IMR-90 (cell line): ENCODE results near the gene S100A16. TPM values are rescaled to one million over a fixed set of nuclear protein-coding genes. Genes with fewer than 3 reads are reported as not detected.

ENCODE experiments used
- ATAC-seq: fragments of 200-7000 bp; cut with Tn5 transposase; 2 replicates; pipeline ENCODE4 v1.9.1; 2020; ENCODE audit warnings: low read depth, mild to moderate bottlenecking, moderate library complexity
- BruUV-seq: library from RNA; stranded (reverse); fragments of 400-500 nt; replicated peaks from 2 replicates; lab custom pipeline; 2021; lab: Mats Ljungman, UMichigan
- CTCF ChIA-PET: fragments of 300-600 bp; formaldehyde crosslinking; extraction: SDS; loops from one replicate; lab custom pipeline; 2021; ENCODE audit warnings: antibody characterized with exemption; lab: Yijun Ruan, JAX
- POLR2A ChIA-PET: fragments of 300-600 bp; sonication (Branson Sonifier 250); formaldehyde crosslinking; loops from one replicate; lab custom pipeline; 2022; ENCODE audit warnings: antibody characterized with exemption; ENCODE audit not compliant: unreplicated experiment; lab: Charles Lee
- DNase-seq: peaks from one replicate; pipeline ENCODE4 v3.0.0; 2013
- H2AFZ ChIP-seq: replicated peaks from 2 replicates; pipeline ENCODE3; 2013; ENCODE audit warnings: low read length, mild to moderate bottlenecking; ENCODE audit not compliant: poor library complexity
- H2AK5ac ChIP-seq: 2 replicates; pipeline ENCODE4 v1.6.1; 2013; ENCODE audit warnings: low read depth, low read length, inconsistent platforms
- H2AK9ac ChIP-seq: replicated peaks from 2 replicates; pipeline ENCODE3; 2013; ENCODE audit warnings: mild to moderate bottlenecking, low read depth, low read length, moderate library complexity; ENCODE audit not compliant: poor library complexity
- H2BK120ac ChIP-seq: 2 replicates; pipeline ENCODE4 v1.6.1; 2013; ENCODE audit warnings: low read depth, low read length, inconsistent platforms
- H2BK15ac ChIP-seq: 3 replicates; pipeline ENCODE4 v1.6.1; 2013; ENCODE audit warnings: low read depth, low read length, inconsistent platforms
- H2BK20ac ChIP-seq: 2 replicates; pipeline ENCODE4 v1.6.1; 2013; ENCODE audit warnings: low read depth, mild to moderate bottlenecking, inconsistent platforms, low read length, moderate library complexity
- H2BK5ac ChIP-seq: 2 replicates; pipeline ENCODE4 v1.6.1; 2013; ENCODE audit warnings: mild to moderate bottlenecking, low read depth, low read length, inconsistent platforms; ENCODE audit not compliant: poor library complexity, severe bottlenecking
- H3K14ac ChIP-seq: replicated peaks from 2 replicates; pipeline ENCODE4 v1.6.1; 2013; ENCODE audit warnings: low read depth, low read length, inconsistent platforms
- H3K18ac ChIP-seq: 2 replicates; pipeline ENCODE4 v1.6.1; 2013; ENCODE audit warnings: low read depth, low read length, control low read depth
- H3K23ac ChIP-seq: 2 replicates; pipeline ENCODE4 v1.6.1; 2013; ENCODE audit warnings: low read depth, low read length, inconsistent platforms
- H3K27ac ChIP-seq: 2 replicates; pipeline ENCODE4 v1.5.1; 2013; ENCODE audit warnings: mild to moderate bottlenecking, control low read depth, low read length; ENCODE audit not compliant: insufficient read depth
- H3K27me3 ChIP-seq: 2 replicates; pipeline ENCODE4 v1.6.1; 2013; ENCODE audit warnings: low read length; ENCODE audit not compliant: control insufficient read depth, insufficient read depth
- H3K36me3 ChIP-seq: 2 replicates; pipeline ENCODE4 v1.6.1; 2013; ENCODE audit warnings: low read length, mixed read lengths; ENCODE audit not compliant: control insufficient read depth, insufficient read depth
- H3K4ac ChIP-seq: 2 replicates; pipeline ENCODE4 v1.6.1; 2013; ENCODE audit warnings: low read depth, low read length, inconsistent platforms
- H3K4me1 ChIP-seq: 2 replicates; pipeline ENCODE4 v1.6.1; 2013; ENCODE audit warnings: low read length, mixed read lengths; ENCODE audit not compliant: control insufficient read depth, insufficient read depth
- H3K4me2 ChIP-seq: 2 replicates; pipeline ENCODE4 v1.6.1; 2013; ENCODE audit warnings: low read depth, mild to moderate bottlenecking, control low read depth, low read length, moderate library complexity
- H3K4me3 ChIP-seq: 2 replicates; pipeline ENCODE4 v1.5.1; 2013; ENCODE audit warnings: low read depth, mild to moderate bottlenecking, control low read depth, low read length, moderate library complexity; ENCODE audit not compliant: insufficient read depth
- H3K56ac ChIP-seq: 2 replicates; pipeline ENCODE4 v1.6.1; 2013; ENCODE audit warnings: low read length, inconsistent platforms; ENCODE audit not compliant: insufficient read depth; ENCODE audit errors: extremely low read depth
- H3K79me1 ChIP-seq, 2 experiments: 2 replicates each; pipeline ENCODE4 v1.6.1; 2013; ENCODE audit warnings: low read length in 2 of 2, inconsistent platforms in 1 of 2, low read depth in 1 of 2
- H3K9ac ChIP-seq: 2 replicates; pipeline ENCODE4 v1.6.1; 2013; ENCODE audit warnings: low read depth, low read length, control low read depth
- H3K9me1 ChIP-seq: 2 replicates; pipeline ENCODE4 v1.6.1; 2013; ENCODE audit warnings: low read length, inconsistent platforms; ENCODE audit not compliant: insufficient read depth
- H3K9me3 ChIP-seq: 2 replicates; pipeline ENCODE4 v1.6.1; 2013; ENCODE audit warnings: low read length; ENCODE audit not compliant: control insufficient read depth, insufficient read depth
- H4K20me1 ChIP-seq: 2 replicates; pipeline ENCODE4 v1.6.1; 2013; ENCODE audit warnings: low read length, inconsistent platforms; ENCODE audit not compliant: insufficient read depth
- H4K5ac ChIP-seq: 2 replicates; pipeline ENCODE4 v1.6.1; 2013; ENCODE audit warnings: mild to moderate bottlenecking, low read depth, low read length, control low read depth
- H4K8ac ChIP-seq, 2 experiments: 2 replicates each; pipeline ENCODE4 v1.6.1; 2013; ENCODE audit warnings: low read depth in 2 of 2, low read length in 2 of 2, control low read depth in 1 of 2, inconsistent platforms in 1 of 2
- H4K91ac ChIP-seq: 2 replicates; pipeline ENCODE4 v1.6.1; 2013; ENCODE audit warnings: low read depth, low read length, inconsistent platforms; ENCODE audit not compliant: insufficient read depth
- BHLHE40 ChIP-seq: fragments of 150-350 bp; IDR thresholded peaks from 2 replicates; pipeline ENCODE4 v1.6.1; 2016; ENCODE audit warnings: mild to moderate bottlenecking, low read depth, low read length
- CEBPB ChIP-seq: IDR thresholded peaks from 2 replicates; pipeline ENCODE4 v1.6.1; 2012; ENCODE audit warnings: low read depth, low read length, improper control_type of control experiment
- CHD1 ChIP-seq: IDR thresholded peaks from 2 replicates; pipeline ENCODE4 v1.6.1; 2012; ENCODE audit warnings: low read depth, low read length, improper control_type of control experiment
- MAFK ChIP-seq: IDR thresholded peaks from 2 replicates; pipeline ENCODE4 v1.6.1; 2012; ENCODE audit warnings: low read depth, low read length, improper control_type of control experiment
- MAZ ChIP-seq: IDR thresholded peaks from 2 replicates; pipeline ENCODE4 v1.6.1; 2012; ENCODE audit warnings: low read depth, mild to moderate bottlenecking, low read length, improper control_type of control experiment, moderate library complexity, borderline replicate concordance
- MXI1 ChIP-seq: IDR thresholded peaks from 2 replicates; pipeline ENCODE4 v1.6.1; 2012; ENCODE audit warnings: low read depth, mild to moderate bottlenecking, low read length, moderate library complexity, borderline replicate concordance
- POLR2A ChIP-seq: IDR thresholded peaks from 2 replicates; pipeline ENCODE4 v1.6.1; 2012; ENCODE audit warnings: mild to moderate bottlenecking, low read depth, low read length
- RAD21 ChIP-seq: IDR thresholded peaks from 2 replicates; pipeline ENCODE4 v1.6.1; 2012; ENCODE audit warnings: low read length, improper control_type of control experiment
- RCOR1 ChIP-seq: IDR thresholded peaks from 2 replicates; pipeline ENCODE4 v1.6.1; 2012; ENCODE audit warnings: mild to moderate bottlenecking, low read length, improper control_type of control experiment; ENCODE audit not compliant: insufficient replicate concordance
- RFX5 ChIP-seq: IDR thresholded peaks from 2 replicates; pipeline ENCODE4 v1.8.0; 2012; ENCODE audit warnings: low read depth, mild to moderate bottlenecking, low read length, moderate library complexity
- SMC3 ChIP-seq: fragments of 150-350 bp; IDR thresholded peaks from 2 replicates; pipeline ENCODE4 v1.6.1; 2016; ENCODE audit warnings: low read depth, mild to moderate bottlenecking, antibody characterized with exemption, low read length, moderate library complexity
- USF2 ChIP-seq: fragments of 150-350 bp; IDR thresholded peaks from 2 replicates; pipeline ENCODE4 v1.6.1; 2017; ENCODE audit warnings: mild to moderate bottlenecking, antibody characterized with exemption, low read length, low read depth
- WGBS, 2 experiments: methylation state at CpG; one replicate each; pipeline versions ENCODE4 v1.1.5 to v1.1.7; 2013; ENCODE audit warnings: missing lambda C conversion rate in 2 of 2; ENCODE audit not compliant: insufficient read length in 1 of 2; ENCODE audit errors: extremely low coverage in 2 of 2; 5-methylcytosine and 5-hydroxymethylcytosine counted together
- dilution Hi-C: fragments of 300-500 bp; cut with HindIII; formaldehyde crosslinking; loops from one replicate; pipeline ENCODE4 v1.14.3; 2018; ENCODE audit warnings: low sequenced_read_pairs; ENCODE audit not compliant: unreplicated experiment
- in situ Hi-C: fragments of 300-500 bp; cut with MboI; formaldehyde crosslinking; loops from 3 replicates; pipeline ENCODE4 v1.14.3; 2019; ENCODE audit warnings: low sequenced_read_pairs, inconsistent platforms, mixed read lengths
- intact Hi-C: fragments of 100-400 bp; cut with micrococcal nuclease; formaldehyde crosslinking; loops from 2 replicates; pipeline ENCODE4 v1.10.0; 2022
- polyA plus RNA-seq, 3 experiments: library from polyadenylated mRNA; depleted of rRNA; stranded (reverse); fragments of >200 nt; gene quantifications; 2 replicates each; pipeline ENCODE4 v1.2.3, GENCODE V29; 2012; ENCODE audit warnings: low replicate concordance in 1 of 3
- total RNA-seq: library from RNA; depleted of rRNA; stranded (reverse); fragments of >200 nt; gene quantifications from 2 replicates; pipeline ENCODE4 v1.2.3, GENCODE V29; 2012
- TF ChIP-seq, protein P1 (sequence below): conservative IDR thresholded peaks from 2 replicates; pipeline ENCODE4 v1.5.1; 2012; ENCODE audit warnings: mild to moderate bottlenecking, low read depth, low read length, improper control_type of control experiment

Gene S100A16
- total and polyA plus RNA-seq, 2 of the 4 experiments (the other 2 are of a cell fraction), result 201 to 515 TPM

DNA sequence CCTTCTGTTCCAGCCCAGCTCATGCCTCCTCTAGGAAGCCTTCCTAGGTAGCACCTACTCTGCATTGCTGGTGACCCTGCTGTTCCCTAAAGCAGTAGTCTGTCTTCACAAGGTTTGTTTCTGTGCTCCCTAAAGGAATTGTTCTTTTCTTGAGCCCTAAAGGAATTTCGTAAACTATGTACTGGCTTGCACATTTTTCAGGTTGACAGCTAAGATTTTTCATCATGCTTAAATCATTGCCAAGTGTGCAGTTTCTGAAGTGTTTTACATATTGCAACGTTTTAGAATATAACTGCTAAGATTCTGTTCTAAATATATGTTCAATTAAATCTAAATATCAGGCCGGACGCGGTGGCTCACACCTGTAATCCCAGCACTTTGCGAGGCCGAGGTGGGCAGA is 13.1 kb downstream of the S100A16 start:
- Histone ChIP-seq H2AK5ac (no peak overlapping the region), H3K4me3 (no peak overlapping the region), H4K5ac (no peak overlapping the region), H3K56ac (no peak overlapping the region), H4K91ac (no peak overlapping the region), H4K20me1 (no peaks in the 10 kb centered on the region), H3K36me3 (no peaks in the 10 kb centered on the region), H3K9ac (no peak overlapping the region), H2AK9ac (no peak overlapping the region), H2AFZ (no peak overlapping the region), H3K9me3 (no peaks in the 10 kb centered on the region), H2BK120ac (no peak overlapping the region), H2BK5ac (no peak overlapping the region), H3K4me2 (no peak overlapping the region), H3K4me1 (peaks cover 8% of the 10 kb centered on the region), H3K4ac (no peak overlapping the region), H2BK20ac (no peak overlapping the region), H3K23ac (no peak overlapping the region), H3K27me3 (no peaks in the 10 kb centered on the region), H4K8ac (no peak overlapping the region), H3K9me1 (no peaks in the 10 kb centered on the region; the same call in none of the 2 replicates), H3K79me1 (peaks cover 5 to 17% of the 10 kb centered on the region in 2 experiments; a peak in 3 of 4 replicates), H3K27ac (no peak overlapping the region), H2BK15ac (no peak overlapping the region), H3K14ac (no peak overlapping the region), H3K18ac (no peak overlapping the region)
- ATAC-seq (no peak), DNase-seq (no peak)
- no CpG with 5 or more reads among the region's 7 CpGs for WGBS, 2 experiments
- POLR2A ChIA-PET, result no interaction called here
- intact Hi-C loops (no loop called here), in situ Hi-C loops (no loop called here), dilution Hi-C loops (no loop called here)
- TF ChIP-seq BHLHE40, result no peak
- TF ChIP-seq MXI1, result no peak
- no peak for TF ChIP-seq CHD1
- TF ChIP-seq RCOR1, result no peak
- TF ChIP-seq, protein P1, sequence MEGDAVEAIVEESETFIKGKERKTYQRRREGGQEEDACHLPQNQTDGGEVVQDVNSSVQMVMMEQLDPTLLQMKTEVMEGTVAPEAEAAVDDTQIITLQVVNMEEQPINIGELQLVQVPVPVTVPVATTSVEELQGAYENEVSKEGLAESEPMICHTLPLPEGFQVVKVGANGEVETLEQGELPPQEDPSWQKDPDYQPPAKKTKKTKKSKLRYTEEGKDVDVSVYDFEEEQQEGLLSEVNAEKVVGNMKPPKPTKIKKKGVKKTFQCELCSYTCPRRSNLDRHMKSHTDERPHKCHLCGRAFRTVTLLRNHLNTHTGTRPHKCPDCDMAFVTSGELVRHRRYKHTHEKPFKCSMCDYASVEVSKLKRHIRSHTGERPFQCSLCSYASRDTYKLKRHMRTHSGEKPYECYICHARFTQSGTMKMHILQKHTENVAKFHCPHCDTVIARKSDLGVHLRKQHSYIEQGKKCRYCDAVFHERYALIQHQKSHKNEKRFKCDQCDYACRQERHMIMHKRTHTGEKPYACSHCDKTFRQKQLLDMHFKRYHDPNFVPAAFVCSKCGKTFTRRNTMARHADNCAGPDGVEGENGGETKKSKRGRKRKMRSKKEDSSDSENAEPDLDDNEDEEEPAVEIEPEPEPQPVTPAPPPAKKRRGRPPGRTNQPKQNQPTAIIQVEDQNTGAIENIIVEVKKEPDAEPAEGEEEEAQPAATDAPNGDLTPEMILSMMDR, result no peak
- no peak for TF ChIP-seq SMC3
- TF ChIP-seq RFX5, result no peak
- TF ChIP-seq MAFK, result no peak
- no peak for TF ChIP-seq CEBPB
- TF ChIP-seq POLR2A, result no peak
- TF ChIP-seq USF2, result no peak
- no peak for TF ChIP-seq RAD21
- TF ChIP-seq MAZ, result no peak
- CTCF ChIA-PET, result interaction anchor here (0.6 kb wide), 1 partner anchor 89 kb away, joined by 5 read pairs; no protein-coding TSS in a partner anchor
- no TSS peak for BruUV-seq
